SKM-1 (cell line): Measurements from ENCODE around the gene ZNF41.
"Not testable (repeated sequence)": the region's sequence is repeated elsewhere in the genome, so short reads cannot be mapped to it uniquely, and the experiment has no call there.

ENCODE experiments used
- DNase-seq: peaks from one replicate; lab custom pipeline; 2025; ENCODE audit not compliant: unreplicated experiment; lab: John Stamatoyannopoulos, UW

ZNF41 gene

DNA sequence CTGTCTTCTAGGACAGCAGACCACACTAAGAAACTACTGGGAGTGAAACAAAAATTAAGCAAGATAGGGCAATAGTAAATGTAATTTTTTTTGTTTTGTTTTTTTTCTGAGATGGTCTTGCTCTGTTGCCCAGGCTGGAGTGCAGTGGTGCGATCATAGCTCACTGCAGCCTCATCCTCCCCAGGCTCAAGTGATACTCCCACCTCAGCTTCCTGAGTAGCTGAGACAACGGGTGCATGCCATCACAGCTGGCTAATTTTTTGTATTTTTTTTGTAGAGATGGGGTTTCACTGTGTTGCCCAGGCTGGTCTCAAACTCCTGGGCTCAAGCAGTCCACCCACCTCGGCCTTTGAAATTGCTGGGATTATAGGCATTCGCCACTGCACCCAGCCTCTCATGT is 9.1 kb upstream of the ZNF41 start:
- DNase-seq, result not testable (repeated sequence)

DNA sequence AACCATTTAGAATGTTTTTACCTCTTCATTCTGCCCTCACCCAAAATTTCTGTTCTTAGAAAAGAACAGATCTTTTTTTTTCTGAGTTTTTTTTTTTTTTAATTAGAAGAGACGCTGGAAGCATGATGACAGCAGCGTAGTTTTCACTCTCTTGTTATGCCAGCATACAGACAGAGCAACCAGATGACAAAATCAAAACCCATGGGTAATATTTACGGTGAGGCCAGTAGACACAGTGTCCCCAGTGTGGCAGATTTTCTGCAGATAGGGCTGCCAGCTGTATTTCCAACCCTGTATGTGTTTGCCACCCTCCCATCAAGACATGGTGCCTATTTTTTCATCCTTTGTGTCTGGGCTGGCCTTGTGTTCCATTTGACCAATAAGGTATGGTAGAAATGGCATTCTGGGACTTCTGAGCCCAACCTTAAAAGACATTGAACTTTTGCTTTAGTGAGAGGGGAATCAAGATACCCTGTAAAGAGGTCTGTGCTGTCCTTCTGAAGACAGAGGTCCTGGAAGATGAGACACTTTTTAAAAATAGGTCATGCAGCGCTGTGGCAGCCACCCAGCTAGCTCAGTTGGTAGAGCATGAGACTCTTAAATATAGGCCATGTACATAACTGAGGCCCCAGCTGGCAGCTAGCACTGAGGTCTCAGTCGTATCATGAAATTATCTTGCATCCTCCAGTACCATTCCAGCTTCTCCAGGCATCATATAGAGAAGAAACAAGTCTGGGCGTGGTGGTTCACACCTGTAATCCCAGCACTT is 6.7 kb upstream of the ZNF41 start:
- DNase-seq, result no peak

DNA sequence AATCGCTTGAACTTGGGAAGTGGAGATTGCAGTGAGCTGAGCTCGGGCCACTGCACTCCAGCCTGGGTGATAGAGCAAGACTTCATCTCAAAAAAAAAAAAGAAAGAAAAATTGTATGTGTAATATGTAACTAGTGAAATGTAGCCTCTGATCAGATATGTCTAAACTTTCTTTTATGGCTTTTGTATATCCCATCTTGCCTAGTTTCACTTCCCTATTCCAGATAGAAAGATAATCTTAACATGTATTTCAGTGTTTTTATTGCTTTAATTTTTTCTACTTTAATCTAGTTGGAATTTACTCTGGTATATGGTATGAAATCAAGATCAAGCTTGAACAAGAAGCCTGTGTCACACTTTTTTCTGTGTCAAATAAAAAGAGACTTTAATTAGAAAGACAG is 1.9 kb upstream of the ZNF41 start:
- DNase-seq, result no peak

- no peak for DNase-seq
Measured at GRCh38 chrX:47483306-47484268, 565 bp upstream of the ZNF41 start.

GRCh38 chrX:47482065-47482511 is 934 bp downstream of the ZNF41 start:
- DNase-seq, result no peak

DNA sequence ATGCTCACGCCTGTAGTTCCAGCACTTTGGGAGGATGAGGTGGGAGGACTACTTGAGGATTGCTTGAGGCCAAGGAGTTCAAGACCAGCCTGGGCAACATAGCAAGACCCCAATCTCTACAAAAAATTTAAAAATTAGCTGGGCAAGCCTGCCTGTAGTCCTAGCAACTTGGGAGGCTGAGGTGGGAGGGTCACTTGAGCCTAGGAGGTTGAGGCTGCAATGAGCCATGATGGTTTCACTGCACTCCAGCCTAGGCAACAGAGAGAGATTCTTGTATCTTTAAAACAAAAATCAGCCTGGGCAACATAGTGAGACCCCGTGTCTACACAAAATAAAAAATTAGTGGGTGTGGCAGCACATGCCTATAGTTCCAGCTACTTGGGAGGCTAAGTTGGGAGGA is 1.9 kb downstream of the ZNF41 start:
- no peak for DNase-seq

DNA sequence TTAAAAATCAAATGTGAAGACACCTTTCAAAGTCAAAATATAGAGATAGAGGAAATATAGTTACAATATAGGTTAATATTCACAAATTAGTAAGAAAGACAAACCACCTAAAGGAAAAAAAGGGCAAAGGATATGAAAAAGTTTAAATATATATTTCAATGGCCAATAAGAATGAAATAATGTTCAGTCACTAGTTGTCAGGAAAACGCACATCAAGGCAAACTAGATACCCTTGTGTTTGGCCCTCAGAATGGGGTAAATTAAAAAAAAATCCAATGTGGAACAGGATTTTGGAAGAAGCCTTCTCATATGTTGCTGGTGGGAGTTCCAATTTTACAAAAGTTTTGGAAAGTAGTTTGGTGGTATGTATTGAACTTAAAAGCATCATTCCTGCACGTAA is 2.4 kb downstream of the ZNF41 start:
- DNase-seq, result no peak

- DNase-seq, result no peak
Measured at GRCh38 chrX:47475476-47475875, 7.5 kb downstream of the ZNF41 start.

GRCh38 chrX:47467106-47467505 is 15.9 kb downstream of the ZNF41 start:
- DNase-seq, result no peak

GRCh38 chrX:47460561-47460960 is 22.5 kb downstream of the ZNF41 start:
- DNase-seq, result no peak

- DNase-seq, result no peak
Measured at GRCh38 chrX:47458528-47458927, 24.5 kb downstream of the ZNF41 start.

GRCh38 chrX:47456080-47456479 is 26.9 kb downstream of the ZNF41 start:
- DNase-seq, result no peak

- no peak for DNase-seq
Measured at GRCh38 chrX:47452112-47452511, 30.9 kb downstream of the ZNF41 start.

DNA sequence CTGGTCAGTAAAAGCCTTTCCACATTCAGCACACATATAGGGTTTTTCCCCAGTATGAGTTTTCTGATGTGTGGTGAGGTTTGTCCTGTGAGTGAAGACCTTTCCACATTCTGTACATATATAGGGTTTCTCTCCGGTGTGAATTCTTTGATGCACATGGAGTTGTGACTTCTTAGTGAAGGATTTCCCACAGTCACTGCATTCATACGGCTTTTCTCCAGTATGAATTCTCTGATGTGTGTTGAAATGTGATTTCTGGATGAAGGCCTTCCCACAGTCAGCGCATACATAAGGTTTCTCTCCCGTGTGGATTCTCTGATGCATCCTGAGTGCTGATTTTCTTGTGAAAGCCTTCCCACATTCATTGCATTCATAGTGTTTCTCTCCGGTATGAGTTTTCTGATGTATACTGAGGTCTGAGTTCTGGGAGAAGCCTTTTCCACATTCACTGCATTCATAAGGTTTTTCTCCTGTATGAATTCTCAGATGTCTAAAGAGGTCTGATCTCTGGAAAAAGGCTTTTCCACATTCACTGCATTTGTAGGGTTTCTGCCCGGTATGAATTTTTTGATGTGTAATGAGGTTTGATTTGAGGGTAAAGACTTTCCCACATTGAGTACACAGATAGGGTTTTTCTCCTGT is 34.7 kb downstream of the ZNF41 start:
- no peak for DNase-seq

- DNase-seq, result no peak
Measured at GRCh38 chrX:47447607-47448006, 35.4 kb downstream of the ZNF41 start.

GRCh38 chrX:47446971-47447370 is 36.1 kb downstream of the ZNF41 start:
- DNase-seq, result no peak

DNA sequence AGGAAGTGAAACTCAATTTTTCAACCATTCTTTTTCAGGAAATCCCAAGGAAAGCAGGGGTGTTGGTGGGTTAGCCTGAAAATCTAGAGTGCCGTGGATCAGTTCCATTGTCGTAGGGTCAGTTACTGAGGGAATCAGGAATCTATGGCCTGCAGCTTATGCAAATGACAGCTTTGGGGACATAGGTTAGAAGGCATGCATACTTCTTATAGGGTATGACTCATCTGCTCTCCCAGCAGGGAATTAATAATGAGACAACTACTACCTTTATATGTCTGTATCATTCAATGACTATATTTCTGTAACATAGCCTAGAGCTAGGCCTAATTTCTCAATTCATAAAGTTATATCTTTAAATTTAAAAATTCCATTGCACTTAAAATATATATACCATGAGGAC is 36.6 kb downstream of the ZNF41 start:
- no peak for DNase-seq

GRCh38 chrX:47430925-47431324 is 52.1 kb downstream of the ZNF41 start:
- DNase-seq, result no peak

DNA sequence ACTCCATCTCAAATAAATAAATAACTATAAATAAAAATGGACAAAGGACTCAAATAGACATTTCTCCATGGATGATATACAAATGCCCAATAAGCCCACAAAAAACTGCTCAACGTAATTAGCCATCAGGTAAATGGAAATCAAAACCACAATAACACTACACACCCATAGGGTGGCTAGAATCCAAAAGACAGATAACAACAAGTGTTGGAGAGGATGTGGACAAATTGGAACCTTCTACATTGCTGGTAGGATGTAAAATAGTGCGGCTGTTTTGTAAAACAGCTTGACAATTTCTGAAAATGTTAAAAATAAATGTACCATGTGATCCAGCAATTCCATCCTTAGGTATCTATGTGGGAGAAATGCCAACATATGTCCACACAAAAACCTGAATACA is 60.6 kb downstream of the ZNF41 start:
- no peak for DNase-seq

GRCh38 chrX:47420962-47421361 is 62.1 kb downstream of the ZNF41 start:
- DNase-seq, result no peak

DNA sequence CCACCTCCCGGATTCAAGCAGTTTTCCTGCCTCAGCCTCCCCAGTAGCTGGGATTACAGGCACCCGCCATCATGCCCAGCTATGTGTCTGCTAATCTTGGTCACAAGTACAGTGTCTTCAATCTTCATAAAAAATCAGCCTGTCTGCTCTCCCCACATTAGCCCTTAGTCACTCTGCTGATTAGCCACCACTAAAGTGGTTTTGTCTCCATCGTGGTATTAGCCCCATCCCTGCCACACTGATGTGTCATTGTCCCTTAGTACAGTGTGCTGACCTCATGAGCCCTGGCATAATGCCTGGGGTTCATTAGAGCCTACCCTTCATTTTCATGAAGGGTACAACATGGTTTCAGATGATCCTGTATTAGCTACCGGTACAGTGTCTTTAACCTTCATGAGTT is 62.8 kb downstream of the ZNF41 start:
- DNase-seq, result no peak

DNA sequence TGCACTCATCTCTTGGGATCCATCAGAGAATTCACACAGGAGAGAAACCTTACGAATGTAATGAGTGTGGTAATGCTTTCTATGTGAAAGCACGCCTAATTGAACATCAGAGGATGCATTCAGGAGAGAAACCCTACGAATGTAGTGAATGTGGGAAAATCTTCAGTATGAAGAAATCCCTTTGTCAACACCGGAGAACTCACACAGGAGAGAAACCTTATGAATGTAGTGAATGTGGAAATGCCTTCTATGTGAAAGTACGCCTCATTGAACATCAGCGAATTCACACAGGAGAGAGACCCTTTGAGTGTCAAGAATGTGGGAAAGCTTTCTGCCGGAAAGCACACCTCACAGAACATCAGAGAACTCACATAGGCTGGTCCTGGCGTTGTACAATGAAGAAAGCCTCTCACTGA is 69.8 kb downstream of the ZNF41 start:
- DNase-seq, result no peak
